ENCODE data around the gene RRBP1. TPM values are rescaled to one million over a fixed set of nuclear protein-coding genes. Genes with fewer than 3 reads are reported as not detected.

The RRBP1 gene
- total RNA-seq, 2 donors from 2014 or later: 191 to 212 TPM

GRCh38 chr20:17657898-17658647, 24.0 kb downstream of the RRBP1 start:
- no peak for DNase-seq
- Histone ChIP-seq H3K9ac (ENCODE audit: extremely low read depth, low read length, poor library complexity, severe bottlenecking) (no peak overlapping the region), H3K27ac (ENCODE audit: low read depth, low read length) (no peak overlapping the region), H3K27me3 (ENCODE audit: control insufficient read depth, insufficient read depth, low read length, poor library complexity, severe bottlenecking) (no peaks in the 10 kb centered on the region), H3K9me3 (ENCODE audit: control insufficient read depth, low read length) (peaks cover 19% of the 10 kb centered on the region), H3K4me3 (ENCODE audit: low read length) (no peak overlapping the region), H3K36me3 (ENCODE audit: control insufficient read depth, insufficient read depth, low read length) (peaks cover 73% of the 10 kb centered on the region), H3K4me1 (ENCODE audit: control insufficient read depth, insufficient read depth, low read length) (peaks cover 3% of the 10 kb centered on the region)
- H3K27me3 Mint-ChIP-seq (ENCODE audit: insufficient read depth): no peaks in the 10 kb centered on the region
- no peak for TF ChIP-seq CTCF (conservative IDR thresholded peaks at IDR 0.05)
- H3K4me1 Mint-ChIP-seq: peaks cover 27% of the 10 kb centered on the region
- H3K27ac Mint-ChIP-seq: no peak overlapping the region
- WGBS, 2 experiments (ENCODE audit: insufficient coverage in 1 of 2, insufficient read length in 1 of 2): 92 to 100% methylated on average over 8 to 9 of the region's 9 CpGs
- H3K9me3 Mint-ChIP-seq: peaks cover 22% of the 10 kb centered on the region
- peaks cover 52% of the 10 kb centered on the region for H3K36me3 Mint-ChIP-seq (ENCODE audit: low read depth)
- no peak overlapping the region for H3K4me3 Mint-ChIP-seq

GRCh38 chr20:17657079-17657825, 24.8 kb downstream of the RRBP1 start:
- Mint-ChIP-seq H3K36me3 (ENCODE audit: low read depth) (peaks cover 57% of the 10 kb centered on the region), H3K27me3 (ENCODE audit: insufficient read depth) (no peaks in the 10 kb centered on the region), H3K4me1 (peaks cover 27% of the 10 kb centered on the region), H3K9me3 (peaks cover 26% of the 10 kb centered on the region), H3K4me3 (no peak overlapping the region), H3K27ac (peak overlapping the region; percentile 36)
- H3K4me1 ChIP-seq (ENCODE audit: control insufficient read depth, insufficient read depth, low read length): peaks cover 8% of the 10 kb centered on the region
- TF ChIP-seq CTCF (conservative IDR thresholded peaks at IDR 0.05): no peak
- peaks cover 73% of the 10 kb centered on the region for H3K36me3 ChIP-seq (ENCODE audit: control insufficient read depth, insufficient read depth, low read length)
- no peaks in the 10 kb centered on the region for H3K27me3 ChIP-seq (ENCODE audit: control insufficient read depth, insufficient read depth, low read length, poor library complexity, severe bottlenecking)
- peaks cover 19% of the 10 kb centered on the region for H3K9me3 ChIP-seq (ENCODE audit: control insufficient read depth, low read length)
- H3K9ac ChIP-seq (ENCODE audit: extremely low read depth, low read length, poor library complexity, severe bottlenecking): no peak overlapping the region
- H3K4me3 ChIP-seq (ENCODE audit: low read length): no peak overlapping the region
- H3K27ac ChIP-seq (ENCODE audit: low read depth, low read length): no peak overlapping the region
- no peak for DNase-seq
- 87 to 90% methylated on average over 3 to 8 of the region's 9 CpGs for WGBS, 2 experiments (ENCODE audit: insufficient coverage in 1 of 2, insufficient read length in 1 of 2)

GRCh38 chr20:17655865-17656479, 26.1 kb downstream of the RRBP1 start:
- Histone ChIP-seq H3K4me3 (ENCODE audit: low read length) (no peak overlapping the region), H3K4me1 (ENCODE audit: control insufficient read depth, insufficient read depth, low read length) (peaks cover 11% of the 10 kb centered on the region), H3K27me3 (ENCODE audit: control insufficient read depth, insufficient read depth, low read length, poor library complexity, severe bottlenecking) (no peaks in the 10 kb centered on the region), H3K27ac (ENCODE audit: low read depth, low read length) (no peak overlapping the region), H3K9ac (ENCODE audit: extremely low read depth, low read length, poor library complexity, severe bottlenecking) (no peak overlapping the region), H3K36me3 (ENCODE audit: control insufficient read depth, insufficient read depth, low read length) (peaks cover 68% of the 10 kb centered on the region), H3K9me3 (ENCODE audit: control insufficient read depth, low read length) (peaks cover 19% of the 10 kb centered on the region)
- Mint-ChIP-seq H3K27me3 (ENCODE audit: insufficient read depth) (no peaks in the 10 kb centered on the region), H3K4me1 (peaks cover 31% of the 10 kb centered on the region), H3K9me3 (peaks cover 26% of the 10 kb centered on the region), H3K27ac (peak overlapping the region; percentile 45), H3K4me3 (no peak overlapping the region), H3K36me3 (ENCODE audit: low read depth) (peaks cover 59% of the 10 kb centered on the region)
- 82 to 86% methylated on average over 11 of the region's 11 CpGs for WGBS, 2 experiments (ENCODE audit: insufficient coverage in 1 of 2, insufficient read length in 1 of 2)
- TF ChIP-seq CTCF (conservative IDR thresholded peaks at IDR 0.05): no peak
- peak; percentile 77 for DNase-seq

Data from endodermal cell (in vitro differentiated cells).